Stimulated activated CD4-positive, alpha-beta T cell treated with anti-CD3 and anti-CD28 coated beads, TNF-alpha, amount 100 ng/mL, for 48 hours (primary cell): Measurements from ENCODE around the gene LRRIQ1.

Source experiments
- DNase-seq, 3 donors: peaks; one replicate each; pipeline ENCODE4 v3.0.0-alpha.2; 2020; ENCODE audit warnings: low read depth in 3 of 3

Gene LRRIQ1

DNA sequence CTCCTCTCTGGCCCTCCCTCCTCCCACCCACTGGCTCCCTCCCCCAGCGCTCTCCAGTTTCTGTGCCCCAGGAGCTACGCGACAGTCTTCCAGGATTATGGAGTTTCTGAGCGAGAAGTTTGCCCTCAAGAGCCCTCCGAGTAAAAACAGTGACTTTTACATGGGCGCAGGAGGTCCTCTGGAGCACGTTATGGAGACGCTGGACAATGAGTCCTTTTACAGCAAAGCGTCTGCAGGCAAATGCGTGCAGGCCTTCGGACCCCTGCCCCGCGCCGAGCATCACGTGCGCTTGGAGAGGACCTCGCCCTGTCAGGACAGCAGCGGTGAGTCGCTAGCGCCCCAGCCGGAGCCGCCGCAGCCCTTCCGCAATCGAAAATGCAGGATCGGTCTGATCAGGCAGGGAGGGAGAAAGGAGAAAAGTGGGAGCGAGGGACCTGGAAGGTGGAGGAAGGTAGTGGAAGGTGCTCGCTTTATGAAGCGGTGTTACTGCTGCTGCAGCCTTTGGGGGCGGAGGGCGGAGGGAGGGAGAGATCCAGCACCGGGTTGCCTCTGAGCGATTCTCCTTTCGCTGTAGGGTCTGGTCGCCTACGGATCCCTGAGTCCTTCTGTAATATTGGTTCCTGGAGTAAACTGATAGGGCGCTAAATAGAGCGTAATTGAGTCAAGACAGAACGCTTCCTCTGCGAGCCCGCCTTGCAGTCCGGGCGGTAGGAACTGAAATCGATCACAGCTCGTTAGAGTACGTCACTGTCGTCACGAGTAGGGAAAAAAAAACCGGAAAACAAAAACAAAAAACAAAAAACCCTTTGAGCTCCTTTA is 244.2 kb downstream of the LRRIQ1 start, which contains the start of gene ALX1:
ALX1 (plus strand) TSS at position 56 of the 819 bp plus-strand sequence; CDS start at position 98, 42 bp downstream.
- no peak for DNase-seq

DNA sequence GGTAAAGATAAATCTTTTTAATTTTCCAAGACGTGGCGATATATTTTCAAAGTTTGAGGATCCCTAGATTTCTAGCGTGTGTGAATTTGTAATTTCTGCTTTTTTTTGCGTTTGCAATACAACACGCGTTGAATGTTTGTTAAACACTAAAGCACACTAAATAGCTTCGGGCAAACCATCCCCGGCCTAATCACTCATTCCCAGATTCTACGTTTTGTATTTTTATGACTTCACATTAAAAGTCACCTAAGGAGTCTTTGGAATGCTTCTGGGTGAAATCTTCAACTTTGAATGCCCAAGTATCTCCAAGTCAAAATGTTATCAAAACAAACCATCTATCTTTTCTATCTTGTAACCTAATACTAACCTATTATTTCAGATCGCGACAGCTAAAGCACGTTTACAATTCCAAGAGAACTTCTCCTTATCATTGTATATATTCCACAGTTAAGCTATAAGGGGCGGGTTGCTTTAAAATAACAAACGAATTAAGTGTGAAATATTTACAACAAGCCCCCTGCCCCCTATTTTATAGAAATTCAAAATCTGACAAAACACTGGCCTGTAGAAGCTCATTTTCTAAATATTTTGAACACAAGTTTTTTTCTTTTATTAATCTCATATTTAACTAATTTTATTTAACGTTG is 245.0 kb downstream of the LRRIQ1 start:
- no peak for DNase-seq

DNA sequence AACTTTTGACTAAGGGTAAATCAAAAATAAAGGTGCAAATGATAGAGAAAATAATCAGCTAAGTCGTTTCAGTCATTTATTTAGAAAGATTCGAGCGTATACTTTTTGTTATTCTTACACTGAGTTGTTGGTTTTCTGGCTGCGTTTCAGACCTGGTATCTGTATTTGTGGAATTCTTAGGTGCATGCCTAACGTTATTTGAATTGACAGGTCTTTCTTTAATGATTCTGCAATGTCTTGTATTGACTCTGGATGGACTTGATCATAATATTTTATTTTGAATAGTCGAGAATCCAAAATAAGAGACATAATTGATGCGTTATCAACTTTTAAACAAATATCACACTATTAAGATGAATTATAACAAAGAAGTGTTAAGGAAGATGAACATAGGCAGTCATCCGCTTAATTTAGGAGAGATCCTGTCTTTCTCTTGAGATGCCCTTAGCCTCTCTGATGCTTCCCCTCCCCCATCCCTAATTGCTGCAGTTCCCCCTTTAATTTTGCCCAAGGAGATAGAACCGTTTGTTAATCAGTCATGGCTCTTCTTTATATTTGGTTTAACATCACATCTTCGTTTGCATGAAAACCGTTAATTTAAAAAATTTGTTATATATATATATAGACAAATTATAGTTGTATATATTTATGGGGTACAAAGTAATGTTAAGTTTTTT is 245.6 kb downstream of the LRRIQ1 start:
- no peak for DNase-seq

DNA sequence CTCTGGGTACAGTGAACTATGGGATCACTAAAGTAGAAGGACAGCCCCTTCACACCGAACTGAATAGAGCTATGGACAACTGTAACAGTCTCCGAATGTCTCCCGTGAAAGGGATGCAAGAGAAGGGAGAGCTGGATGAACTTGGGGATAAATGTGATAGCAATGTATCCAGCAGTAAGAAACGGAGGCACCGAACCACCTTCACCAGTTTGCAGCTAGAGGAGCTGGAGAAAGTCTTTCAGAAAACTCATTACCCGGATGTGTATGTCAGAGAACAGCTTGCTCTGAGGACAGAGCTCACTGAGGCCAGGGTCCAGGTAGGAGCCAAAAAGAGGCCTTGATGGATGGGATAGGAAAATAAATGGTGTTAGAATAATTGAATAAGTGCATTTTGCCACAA is 247.4 kb downstream of the LRRIQ1 start:
- no peak for DNase-seq
